HG03139 (cell line): ENCODE results near the gene EHMT1.
A peak's percentile ranks its signal among the peaks of the same experiment; 100 is the strongest.

Source experiments
- ATAC-seq: cut with Tn5 transposase; IDR thresholded peaks from one replicate; pipeline ENCODE4 v1.9.1; 2021; ENCODE audit not compliant: unreplicated experiment

Gene EHMT1

GRCh38 chr9:137734181-137734580, 115.4 kb downstream of the EHMT1 start:
- ATAC-seq = no peak

DNA sequence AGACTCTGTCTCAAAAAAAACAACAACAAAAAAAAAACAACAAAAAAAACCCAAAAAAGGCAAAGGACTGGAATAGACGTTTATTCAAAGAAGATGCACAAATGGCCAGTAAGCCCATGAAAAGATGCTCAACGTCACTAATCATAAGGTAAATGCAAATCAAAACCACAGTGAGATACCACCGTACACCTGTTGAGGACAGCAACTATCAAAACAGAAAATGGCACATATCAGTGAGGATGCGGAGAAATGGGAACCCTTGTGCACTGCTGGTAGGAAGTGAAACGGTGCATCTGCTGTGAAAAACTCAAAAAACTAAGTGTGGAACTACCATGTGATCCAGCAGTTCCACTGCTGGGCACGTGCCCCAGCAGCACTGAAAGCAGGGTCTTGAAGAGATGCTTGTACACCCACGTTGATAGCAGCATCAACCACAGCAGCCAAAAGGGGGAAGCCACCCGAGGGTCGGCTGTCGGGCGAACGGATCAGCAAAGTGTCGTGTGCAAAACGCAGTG, 119.4 kb downstream of the EHMT1 start:
- ATAC-seq = peak; percentile 65

GRCh38 chr9:137738703-137739102, 119.9 kb downstream of the EHMT1 start:
- ATAC-seq = no peak

GRCh38 chr9:137739371-137740309, 120.8 kb downstream of the EHMT1 start:
- ATAC-seq = no peak

GRCh38 chr9:137740312-137740711, 121.5 kb downstream of the EHMT1 start:
- no peak for ATAC-seq

GRCh38 chr9:137741330-137741729, 122.5 kb downstream of the EHMT1 start:
- ATAC-seq = no peak

- ATAC-seq = no peak
Measured at GRCh38 chr9:137742698-137743097, 123.9 kb downstream of the EHMT1 start.

DNA sequence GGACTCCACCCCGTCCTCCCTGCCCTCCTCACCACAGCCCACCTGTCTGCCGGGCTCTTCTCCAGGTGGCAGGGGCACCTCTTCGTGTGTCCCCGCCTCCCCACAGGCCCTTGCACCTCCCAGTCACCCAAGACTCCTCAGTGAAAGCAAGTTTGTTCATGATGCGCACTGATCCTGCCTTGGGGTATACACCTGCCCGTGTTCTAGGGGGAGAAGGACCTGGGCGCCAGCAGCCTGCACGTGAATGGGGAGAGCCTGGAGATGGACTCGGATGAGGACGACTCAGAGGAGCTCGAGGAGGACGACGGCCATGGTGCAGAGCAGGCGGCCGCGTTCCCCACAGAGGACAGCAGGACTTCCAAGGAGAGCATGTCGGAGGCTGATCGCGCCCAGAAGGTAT, 124.9 kb downstream of the EHMT1 start:
- no peak for ATAC-seq

GRCh38 chr9:137744632-137745183, 125.9 kb downstream of the EHMT1 start:
- no peak for ATAC-seq

DNA sequence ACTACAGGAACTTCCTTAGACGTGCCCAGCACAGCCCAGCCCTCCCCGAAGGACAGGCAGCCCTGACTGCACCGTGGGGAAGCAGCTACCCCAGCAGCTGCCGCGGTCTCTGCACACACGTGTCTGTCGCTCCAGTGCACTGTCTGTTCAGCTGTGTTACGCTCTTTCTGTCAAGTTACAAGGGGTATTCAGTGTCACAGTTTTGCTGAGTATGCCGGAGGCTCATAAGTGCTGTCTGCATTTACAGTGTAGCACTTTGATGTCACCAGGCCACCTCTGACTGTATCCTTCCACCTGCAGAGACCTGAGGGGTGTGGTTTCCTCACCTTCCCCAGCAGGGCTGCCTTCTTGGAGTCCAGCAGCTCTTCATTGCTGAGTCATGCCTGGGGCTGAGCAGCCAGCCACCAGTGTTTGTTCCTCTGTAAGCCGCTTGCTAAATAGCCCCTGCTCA, 126.8 kb downstream of the EHMT1 start:
- ATAC-seq = peak; percentile 68

DNA sequence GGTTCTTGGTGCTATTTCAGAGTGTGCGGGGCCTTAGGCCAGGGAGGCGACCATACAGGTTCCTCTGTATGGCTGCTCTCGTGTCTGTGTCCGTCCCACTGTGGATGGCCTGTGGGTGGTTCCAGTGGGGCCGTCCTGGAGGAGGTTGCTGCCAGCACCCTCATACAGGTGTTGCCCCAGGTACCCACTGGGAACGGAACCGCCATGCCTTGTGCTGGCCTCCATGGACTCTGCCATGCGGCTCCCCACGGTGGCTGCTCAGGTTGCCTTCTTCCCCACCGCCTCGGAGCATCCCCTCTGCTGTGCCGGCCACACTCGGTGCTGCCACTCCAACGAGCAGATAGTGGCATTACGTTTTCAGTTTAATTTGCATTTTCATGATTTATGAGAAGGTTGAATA, 129.5 kb downstream of the EHMT1 start:
- no peak for ATAC-seq

DNA sequence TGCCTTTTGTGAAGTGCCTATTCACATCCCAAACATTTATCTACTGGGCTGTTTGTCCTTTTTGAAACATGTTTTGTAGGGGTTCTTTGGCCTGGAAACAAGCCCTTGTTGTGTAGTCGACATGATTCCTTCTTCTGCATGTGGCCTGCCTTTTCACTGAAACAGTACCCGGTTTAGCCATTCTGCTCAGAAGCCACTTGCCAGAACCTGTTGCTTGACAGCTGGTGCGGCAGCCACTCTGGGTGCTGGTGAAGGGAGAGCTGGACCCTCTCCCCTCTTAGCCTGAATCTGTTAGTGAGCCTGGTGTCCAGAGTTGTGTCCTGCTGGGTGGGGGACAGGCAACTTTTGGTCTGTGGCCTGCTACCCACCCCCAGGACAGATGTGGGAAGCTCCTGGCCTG, 129.9 kb downstream of the EHMT1 start:
- ATAC-seq = no peak

GRCh38 chr9:137749511-137749910, 130.7 kb downstream of the EHMT1 start:
- no peak for ATAC-seq

- ATAC-seq = no peak
Measured at GRCh38 chr9:137750007-137750406, 131.2 kb downstream of the EHMT1 start.

GRCh38 chr9:137750566-137750965, 131.8 kb downstream of the EHMT1 start:
- ATAC-seq = no peak

GRCh38 chr9:137751616-137752015, 132.8 kb downstream of the EHMT1 start:
- no peak for ATAC-seq

DNA sequence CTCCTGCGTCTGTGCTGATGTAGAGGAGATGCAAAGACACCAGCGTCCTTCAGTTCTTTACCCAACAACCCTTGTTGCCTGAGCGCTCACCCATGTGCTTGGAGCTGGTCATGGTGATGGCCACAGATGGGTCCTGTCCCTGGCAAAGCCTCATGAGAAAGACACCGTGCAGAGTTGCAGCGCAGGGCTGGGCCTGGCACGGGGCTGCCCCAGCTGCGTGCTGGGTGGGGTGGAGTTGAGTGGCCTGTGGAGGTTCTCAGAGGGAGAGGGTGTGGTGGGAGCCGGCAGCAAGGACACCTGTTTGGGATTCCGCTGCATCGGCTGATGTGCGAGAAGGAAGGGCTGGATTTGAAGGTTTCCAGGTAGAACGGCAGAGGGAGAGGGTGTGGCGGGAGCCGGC, 133.6 kb downstream of the EHMT1 start:
- no peak for ATAC-seq

DNA sequence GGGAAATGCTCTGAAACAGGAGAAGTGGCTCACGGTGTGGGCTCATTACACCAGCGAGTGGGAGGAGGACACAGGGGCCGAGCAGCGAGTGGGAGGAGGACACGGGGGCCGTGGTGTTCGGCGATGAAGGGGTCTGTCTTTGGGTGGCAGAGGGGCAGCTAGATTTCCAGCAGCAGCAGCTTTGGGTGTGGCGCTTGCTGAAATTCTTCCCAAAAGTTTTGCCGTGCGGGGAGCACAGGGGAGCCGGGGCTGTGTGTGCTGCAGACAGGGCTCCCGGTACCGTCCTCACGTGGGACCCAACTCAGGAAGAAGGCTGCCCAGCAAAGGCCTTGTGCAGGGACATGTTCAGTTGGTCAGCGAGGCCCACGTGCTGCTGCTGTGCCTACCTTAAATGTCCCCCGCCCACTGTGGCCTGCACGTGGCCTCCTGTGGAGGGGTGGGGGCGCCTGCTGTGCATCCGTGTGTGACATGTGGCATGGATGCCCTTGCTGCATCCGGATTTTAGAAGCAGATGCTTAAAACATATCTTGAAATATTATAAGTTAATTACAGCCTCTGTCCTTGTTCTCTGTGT, 134.5 kb downstream of the EHMT1 start:
- ATAC-seq = no peak

GRCh38 chr9:137755261-137755927, 136.6 kb downstream of the EHMT1 start:
- ATAC-seq = no peak

GRCh38 chr9:137756045-137756744, 137.4 kb downstream of the EHMT1 start:
- ATAC-seq = no peak

GRCh38 chr9:137757139-137757538, 138.3 kb downstream of the EHMT1 start:
- ATAC-seq = no peak
